RWPE1 (cell line): Measurements from ENCODE around the gene CLEC4E.
A peak's percentile ranks its signal among the peaks of the same experiment; 100 is the strongest.
"Not testable (repeated sequence)": the region's sequence is repeated elsewhere in the genome, so short reads cannot be mapped to it uniquely, and the experiment has no call there.

ENCODE experiments used
- CTCF ChIA-PET: fragments of 350-600 bp; sonication (Branson Sonifier 250); formaldehyde crosslinking; extraction: SDS; loops from one replicate; lab custom pipeline; 2021; lab: Yijun Ruan, JAX
- POLR2A ChIA-PET: fragments of 400-600 bp; formaldehyde crosslinking; extraction: SDS; loops from one replicate; lab custom pipeline; 2020; ENCODE audit warnings: antibody characterized with exemption; ENCODE audit not compliant: low non-redundant PET; lab: Yijun Ruan, JAX
- DNase-seq: peaks from one replicate; pipeline ENCODE4 v3.0.0; 2012; ENCODE audit warnings: low spot score
- H3K27ac ChIP-seq: fragments of 450-650 bp; 2 replicates; pipeline ENCODE4 v1.5.1; 2017
- TF ChIP-seq, protein P1 (sequence below): fragments of 450-650 bp; conservative IDR thresholded peaks from 2 replicates; pipeline ENCODE4 v1.5.1; 2017; ENCODE audit warnings: low read depth, mild to moderate bottlenecking

CLEC4E gene

DNA sequence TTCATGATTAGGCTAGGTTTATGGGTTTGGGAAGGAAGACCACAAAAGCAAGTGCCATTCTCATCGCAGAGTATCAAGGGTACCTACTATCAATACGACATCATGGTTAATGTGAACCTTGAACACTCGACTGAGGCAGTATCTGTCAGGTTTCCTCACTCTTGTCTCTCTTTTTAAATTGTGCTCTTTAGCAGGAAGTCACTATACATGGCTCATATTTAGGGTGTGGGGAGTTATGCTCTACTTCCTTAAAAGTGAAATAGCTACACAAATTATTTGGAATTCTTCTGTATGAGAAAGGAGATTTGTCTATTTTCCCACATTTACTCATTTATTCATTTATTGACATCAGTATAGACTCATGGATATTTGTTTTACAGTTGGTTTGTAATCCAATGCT, 5.9 kb upstream of the CLEC4E start:
- H3K27ac ChIP-seq: no peak overlapping the region
- ChIA-PET POLR2A (no interaction called here), CTCF (no interaction called here)
- no peak for DNase-seq
- TF ChIP-seq, protein P1, sequence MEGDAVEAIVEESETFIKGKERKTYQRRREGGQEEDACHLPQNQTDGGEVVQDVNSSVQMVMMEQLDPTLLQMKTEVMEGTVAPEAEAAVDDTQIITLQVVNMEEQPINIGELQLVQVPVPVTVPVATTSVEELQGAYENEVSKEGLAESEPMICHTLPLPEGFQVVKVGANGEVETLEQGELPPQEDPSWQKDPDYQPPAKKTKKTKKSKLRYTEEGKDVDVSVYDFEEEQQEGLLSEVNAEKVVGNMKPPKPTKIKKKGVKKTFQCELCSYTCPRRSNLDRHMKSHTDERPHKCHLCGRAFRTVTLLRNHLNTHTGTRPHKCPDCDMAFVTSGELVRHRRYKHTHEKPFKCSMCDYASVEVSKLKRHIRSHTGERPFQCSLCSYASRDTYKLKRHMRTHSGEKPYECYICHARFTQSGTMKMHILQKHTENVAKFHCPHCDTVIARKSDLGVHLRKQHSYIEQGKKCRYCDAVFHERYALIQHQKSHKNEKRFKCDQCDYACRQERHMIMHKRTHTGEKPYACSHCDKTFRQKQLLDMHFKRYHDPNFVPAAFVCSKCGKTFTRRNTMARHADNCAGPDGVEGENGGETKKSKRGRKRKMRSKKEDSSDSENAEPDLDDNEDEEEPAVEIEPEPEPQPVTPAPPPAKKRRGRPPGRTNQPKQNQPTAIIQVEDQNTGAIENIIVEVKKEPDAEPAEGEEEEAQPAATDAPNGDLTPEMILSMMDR: no peak

- POLR2A ChIA-PET: no interaction called here
- TF ChIP-seq, protein P1: peak; percentile 75
- DNase-seq: peak; percentile 59
- CTCF ChIA-PET: interaction anchor here (0.6 to 2.0 kb wide), 34 partner anchors 9 to 913 kb away, joined by 3 to 28 read pairs (median 4); no protein-coding TSS in a partner anchor
- H3K27ac ChIP-seq: no peak overlapping the region
Measured at GRCh38 chr12:8544295-8544694, 3.6 kb upstream of the CLEC4E start.

- ChIA-PET POLR2A (interaction anchor here (0.6 kb wide), 1 partner anchor 9 kb away, joined by 3 read pairs; no protein-coding TSS in a partner anchor), CTCF (no interaction called here)
- no peak overlapping the region for H3K27ac ChIP-seq
- no peak for DNase-seq
- TF ChIP-seq, protein P1: no peak
Measured at GRCh38 chr12:8541562-8541961, 857 bp upstream of the CLEC4E start.

DNA sequence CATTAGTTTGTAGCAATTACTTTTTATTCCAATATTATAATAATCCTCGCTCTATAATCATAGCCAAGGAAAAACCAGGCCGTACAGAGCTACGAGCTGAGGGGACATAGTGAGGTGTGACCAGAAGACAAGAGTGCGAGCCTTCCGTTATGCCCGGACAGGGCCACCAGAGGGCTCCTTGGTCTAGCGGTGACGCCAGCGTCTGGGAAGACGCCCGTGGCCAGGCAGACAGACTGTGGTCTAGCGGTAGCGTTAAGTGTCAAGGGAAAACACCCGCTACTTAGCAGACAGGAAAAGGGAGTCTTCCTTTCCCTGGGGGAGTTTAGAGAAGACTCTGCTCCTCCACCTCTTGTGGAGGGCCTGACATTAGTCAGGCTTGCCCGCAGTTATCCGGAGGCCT, 2.9 kb downstream of the CLEC4E start:
- CTCF ChIA-PET: interaction anchor here (0.6 kb wide), 1 partner anchor 71 kb away, joined by 3 read pairs; no protein-coding TSS in a partner anchor
- H3K27ac ChIP-seq, DNase-seq, POLR2A ChIA-PET: not testable (repeated sequence)

- TF ChIP-seq, protein P1: no peak
Measured at GRCh38 chr12:8532045-8532444, 8.7 kb downstream of the CLEC4E start.

GRCh38 chr12:8527250-8528130, 13.2 kb downstream of the CLEC4E start:
- H3K27ac ChIP-seq: no peak overlapping the region
- DNase-seq: no peak
- POLR2A ChIA-PET: no interaction called here
- CTCF ChIA-PET: no interaction called here
- TF ChIP-seq, protein P1: no peak

More at GRCh38 chr12:8532045-8532444, 8.7 kb downstream of the CLEC4E start:
- ChIA-PET CTCF (no interaction called here), POLR2A (no interaction called here)
- no peak overlapping the region for H3K27ac ChIP-seq
- no peak for DNase-seq

GRCh38 chr12:8519171-8519570, 21.5 kb downstream of the CLEC4E start:
- ChIA-PET POLR2A (no interaction called here), CTCF (no interaction called here)
- no peak for DNase-seq
- no peak overlapping the region for H3K27ac ChIP-seq
- TF ChIP-seq, protein P1: no peak
